Mesenchymal stem cell (in vitro differentiated cells and primary cell): ENCODE results near the gene SLC16A8.
A peak's percentile ranks its signal among the peaks of the same experiment; 100 is the strongest.

Experiments used
- DNase-seq: peaks from one replicate; pipeline ENCODE4 v3.0.0-alpha.2; 2013
- H2AFZ ChIP-seq: one replicate; pipeline ENCODE4 v1.6.1; 2013; ENCODE audit warnings: low read depth, mild to moderate bottlenecking, control low read depth, inconsistent platforms, low read length, moderate library complexity
- H2AK5ac ChIP-seq: 2 replicates; pipeline ENCODE4 v1.6.1; 2013; ENCODE audit warnings: low read length, moderate library complexity, mild to moderate bottlenecking, inconsistent platforms; ENCODE audit not compliant: severe bottlenecking
- H2BK120ac ChIP-seq: one replicate; pipeline ENCODE4 v1.6.1; 2013; ENCODE audit warnings: low read depth, mild to moderate bottlenecking, inconsistent platforms, low read length, moderate library complexity
- H2BK12ac ChIP-seq, 2 experiments: one replicate each; pipeline ENCODE4 v1.6.1; 2013; ENCODE audit warnings: inconsistent platforms in 2 of 2, low read length in 2 of 2, mild to moderate bottlenecking in 2 of 2, moderate library complexity in 2 of 2, control low read depth in 1 of 2
- H2BK15ac ChIP-seq: one replicate; pipeline ENCODE4 v1.6.1; 2013; ENCODE audit warnings: mild to moderate bottlenecking, low read depth, inconsistent platforms; ENCODE audit not compliant: poor library complexity, severe bottlenecking
- H2BK5ac ChIP-seq: 2 replicates; pipeline ENCODE4 v1.6.1; 2013; ENCODE audit warnings: low read depth, mild to moderate bottlenecking, low read length, control low read depth, inconsistent platforms; ENCODE audit not compliant: poor library complexity, severe bottlenecking
- H3K14ac ChIP-seq, 2 experiments: one replicate each; pipeline ENCODE4 v1.6.1; 2013; ENCODE audit warnings: inconsistent platforms in 2 of 2, low read length in 2 of 2, control low read depth in 1 of 2, mild to moderate bottlenecking in 1 of 2, moderate library complexity in 1 of 2
- H3K18ac ChIP-seq, 2 experiments: one replicate each; pipeline ENCODE4 v1.6.1; 2013; ENCODE audit warnings: inconsistent platforms in 2 of 2, low read length in 2 of 2, control low read depth in 1 of 2, low read depth in 1 of 2, mild to moderate bottlenecking in 1 of 2
- H3K23ac ChIP-seq, 2 experiments: one replicate each; pipeline ENCODE4 v1.6.1; 2013; ENCODE audit warnings: inconsistent platforms in 2 of 2, low read length in 2 of 2, mild to moderate bottlenecking in 2 of 2, moderate library complexity in 2 of 2, control low read depth in 1 of 2
- H3K27ac ChIP-seq: 2 replicates; pipeline ENCODE4 v1.5.1; 2013; ENCODE audit warnings: mild to moderate bottlenecking, moderate library complexity, low read length, control low read depth, inconsistent platforms; ENCODE audit not compliant: poor library complexity, severe bottlenecking
- H3K27me3 ChIP-seq, 2 experiments: 2 replicates each; pipeline versions ENCODE4 v1.6.1 to v1.7.0; 2013; ENCODE audit warnings: low read length in 2 of 2, mild to moderate bottlenecking in 2 of 2, moderate library complexity in 2 of 2, control low read depth in 1 of 2, inconsistent platforms in 1 of 2; ENCODE audit not compliant: control insufficient read depth in 1 of 2, insufficient read depth in 1 of 2
- H3K36me3 ChIP-seq, 2 experiments: 2 replicates each; pipeline versions ENCODE4 v1.6.1 to v1.7.0; 2013; ENCODE audit warnings: low read length in 2 of 2, control low read depth in 1 of 2, inconsistent platforms in 1 of 2, low read depth in 1 of 2, mild to moderate bottlenecking in 1 of 2; ENCODE audit not compliant: insufficient read depth in 2 of 2, control insufficient read depth in 1 of 2
- H3K4ac ChIP-seq, 2 experiments: one replicate each; pipeline ENCODE4 v1.6.1; 2013; ENCODE audit warnings: inconsistent platforms in 2 of 2, low read length in 2 of 2, mild to moderate bottlenecking in 2 of 2, moderate library complexity in 2 of 2, control low read depth in 1 of 2, low read depth in 1 of 2
- H3K4me1 ChIP-seq: 2 replicates; pipeline ENCODE4 v1.6.1; 2013; ENCODE audit warnings: low read depth, low read length, control low read depth; ENCODE audit not compliant: control insufficient read depth, insufficient read depth
- H3K4me2 ChIP-seq: 2 replicates; pipeline ENCODE4 v1.6.1; 2013; ENCODE audit warnings: low read length, mild to moderate bottlenecking, inconsistent platforms; ENCODE audit not compliant: poor library complexity, severe bottlenecking
- H3K4me3 ChIP-seq, 2 experiments: 2 replicates each; pipeline versions ENCODE4 v1.5.1 to v1.7.0; 2013; ENCODE audit warnings: low read length in 2 of 2, mild to moderate bottlenecking in 2 of 2, control low read depth in 1 of 2, low read depth in 1 of 2; ENCODE audit not compliant: insufficient read depth in 1 of 2
- H3K79me1 ChIP-seq: replicated peaks from 2 replicates; pipeline ENCODE4 v1.6.1; 2013; ENCODE audit warnings: mild to moderate bottlenecking, control low read depth, low read length, inconsistent platforms; ENCODE audit not compliant: poor library complexity, severe bottlenecking
- H3K9ac ChIP-seq: 2 replicates; pipeline ENCODE4 v1.7.0; 2013; ENCODE audit warnings: mild to moderate bottlenecking, low read length, moderate library complexity
- H3K9me3 ChIP-seq: 2 replicates; pipeline ENCODE4 v1.7.0; 2013; ENCODE audit warnings: mild to moderate bottlenecking, low read length; ENCODE audit not compliant: control insufficient read depth
- H4K8ac ChIP-seq: one replicate; pipeline ENCODE4 v1.6.1; 2013; ENCODE audit warnings: inconsistent platforms, mild to moderate bottlenecking, low read length, moderate library complexity
- H4K91ac ChIP-seq: one replicate; pipeline ENCODE4 v1.6.1; 2013; ENCODE audit warnings: mild to moderate bottlenecking, low read length, inconsistent platforms
- WGBS: methylation state at CpG from one replicate; pipeline ENCODE4 v1.1.7; 2013; ENCODE audit warnings: mixed read lengths; 5-methylcytosine and 5-hydroxymethylcytosine counted together

The SLC16A8 gene

DNA sequence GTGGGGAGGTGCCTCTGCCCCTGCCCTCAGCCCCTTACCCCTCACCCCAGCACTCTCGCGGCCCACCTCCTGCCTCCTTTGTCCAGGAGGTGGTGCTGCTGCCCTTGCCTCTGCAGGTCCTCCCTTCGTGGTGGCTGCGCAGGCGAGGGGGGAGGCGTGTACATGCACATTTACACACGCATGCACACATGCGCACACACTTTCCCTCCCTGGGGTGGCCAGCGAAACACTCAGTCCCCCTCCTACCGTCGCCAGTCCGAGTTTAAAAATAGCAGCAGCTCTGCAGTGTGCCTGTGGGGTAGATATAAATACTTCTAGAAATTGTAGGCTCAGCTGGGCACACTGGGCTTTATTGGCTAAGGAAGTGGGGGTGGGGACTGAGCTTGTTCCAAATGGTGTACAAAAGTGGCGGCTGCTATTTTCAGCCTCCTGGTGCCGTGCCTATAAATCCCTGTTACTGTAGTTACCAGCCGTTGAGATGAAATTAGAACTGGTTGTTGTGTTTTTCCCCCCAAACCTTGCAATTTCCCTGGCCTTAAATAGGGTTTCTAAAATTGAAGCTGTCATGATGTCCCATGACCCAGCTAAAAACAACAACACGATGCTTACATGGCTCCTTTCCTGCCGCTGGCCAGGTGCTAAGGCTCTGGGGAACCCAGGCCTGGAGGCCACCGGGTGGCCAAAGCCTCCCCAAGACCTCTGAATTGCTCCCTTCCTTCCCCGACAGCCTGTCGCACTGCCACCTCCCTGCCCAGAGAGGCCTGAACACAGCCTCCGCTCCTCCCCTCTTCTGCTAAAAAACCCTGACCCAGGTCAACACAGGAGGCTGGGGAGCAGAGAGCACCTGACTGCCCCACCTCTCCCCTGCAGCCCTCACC, 14.4 kb downstream of the SLC16A8 start:
- no peak overlapping the region for H2BK12ac ChIP-seq
- WGBS = 87% methylated on average over 21 of the region's 21 CpGs
- H3K9ac ChIP-seq = no peak overlapping the region

DNA sequence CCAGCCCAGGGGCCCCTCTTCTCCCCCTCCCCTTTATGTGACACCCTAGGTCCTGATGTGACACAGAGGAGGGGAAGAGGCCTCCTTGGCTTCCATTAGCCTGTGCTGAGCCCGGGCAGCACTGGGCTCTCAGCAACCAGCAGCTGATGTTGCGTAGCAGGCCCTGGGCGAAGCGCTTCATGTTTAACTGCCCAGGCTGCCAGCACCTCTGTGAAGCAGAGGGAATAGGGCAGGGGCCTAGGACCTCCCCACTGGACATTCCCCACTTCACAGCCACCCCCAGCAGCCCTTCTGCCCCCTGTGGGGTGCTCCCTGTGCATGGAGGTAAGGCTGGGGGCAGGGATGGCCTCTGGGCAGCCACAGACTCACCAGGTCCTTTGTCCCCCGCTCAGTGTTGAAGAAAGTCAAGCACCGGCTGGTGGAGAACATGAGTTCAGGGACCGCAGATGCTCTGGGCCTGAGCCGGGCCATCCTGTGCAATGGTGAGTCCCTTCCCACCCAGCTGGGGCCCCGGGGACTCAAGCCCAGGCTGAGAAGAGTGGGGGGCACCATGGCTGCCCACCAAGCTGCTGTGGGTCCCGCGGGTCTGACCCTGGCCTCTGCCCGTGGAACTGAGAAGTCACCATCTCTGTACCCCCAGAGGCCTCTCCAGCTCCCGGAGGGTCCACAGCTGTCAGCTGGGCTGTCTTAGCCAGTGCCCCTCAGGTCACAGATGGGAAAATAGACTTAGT, 15.2 kb downstream of the SLC16A8 start:
- H3K27me3 ChIP-seq = no peaks in the 10 kb centered on the region
- no peak overlapping the region for H3K4me2 ChIP-seq
- no peaks in the 10 kb centered on the region for H3K79me1 ChIP-seq
- H2AK5ac ChIP-seq = no peak overlapping the region
- H3K18ac ChIP-seq = no peak overlapping the region
- no peak overlapping the region for H3K23ac ChIP-seq
- H3K9ac ChIP-seq = no peak overlapping the region
- H2BK15ac ChIP-seq = peak overlapping the region; percentile 44
- no peak overlapping the region for H2AFZ ChIP-seq
- H4K91ac ChIP-seq = no peak overlapping the region
- WGBS = 93% methylated on average over 13 of the region's 13 CpGs
- no peak overlapping the region for H2BK120ac ChIP-seq
- no peak for DNase-seq
- H2BK12ac ChIP-seq = no peak overlapping the region
- no peak overlapping the region for H3K4ac ChIP-seq
- no peak overlapping the region for H3K14ac ChIP-seq
- H3K4me3 ChIP-seq = no peak overlapping the region
- no peak overlapping the region for H3K27ac ChIP-seq
- H4K8ac ChIP-seq = no peak overlapping the region
- peaks cover 12 to 96% of the 10 kb centered on the region in 2 experiments for H3K36me3 ChIP-seq
- H2BK5ac ChIP-seq = no peak overlapping the region
- no peaks in the 10 kb centered on the region for H3K4me1 ChIP-seq
- H3K9me3 ChIP-seq = no peaks in the 10 kb centered on the region

More for the DNA sequence above, 14.4 kb downstream of the SLC16A8 start:
- Histone ChIP-seq H2BK120ac (no peak overlapping the region), H3K79me1 (no peaks in the 10 kb centered on the region), H3K4ac (no peak overlapping the region), H2BK5ac (no peak overlapping the region), H4K91ac (no peak overlapping the region), H2BK15ac (no peak overlapping the region), H3K23ac (no peak overlapping the region), H3K14ac (no peak overlapping the region), H3K9me3 (no peaks in the 10 kb centered on the region), H3K18ac (no peak overlapping the region), H3K27ac (no peak overlapping the region), H3K4me3 (no peak overlapping the region), H4K8ac (no peak overlapping the region), H2AK5ac (no peak overlapping the region), H3K36me3 (peaks cover 12 to 97% of the 10 kb centered on the region in 2 experiments), H3K27me3 (no peaks in the 10 kb centered on the region), H2AFZ (no peak overlapping the region), H3K4me2 (no peak overlapping the region), H3K4me1 (no peaks in the 10 kb centered on the region)
- DNase-seq = peak; percentile 19

DNA sequence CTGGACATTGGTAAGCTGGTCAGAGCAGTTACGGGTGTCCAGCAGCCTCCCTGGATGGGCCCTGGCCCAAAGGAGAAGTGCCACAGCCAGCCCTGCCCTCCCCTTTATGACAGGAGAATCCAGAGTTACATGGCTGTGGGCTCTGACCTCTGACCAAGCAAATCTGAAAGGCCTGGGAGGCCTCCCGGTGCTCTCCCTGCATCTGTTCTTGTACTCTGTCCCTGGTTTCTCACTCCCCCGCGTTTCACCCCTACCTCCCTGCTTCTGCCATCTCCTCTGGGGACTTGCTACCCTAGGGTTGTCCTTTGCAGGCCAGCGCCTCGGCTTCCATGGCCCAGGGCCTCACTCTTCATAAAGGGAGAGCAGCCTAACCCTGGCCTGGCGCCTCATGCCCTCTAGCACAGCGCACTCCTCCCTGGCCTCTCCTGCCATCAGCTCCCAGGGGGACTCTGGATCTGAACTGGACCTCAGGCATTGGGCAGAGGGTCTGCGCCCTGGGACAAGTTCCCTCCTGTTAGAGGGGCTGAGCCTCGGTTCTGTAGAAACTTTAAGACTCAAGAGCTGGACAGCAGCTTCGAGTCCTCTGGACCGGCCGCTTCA, 16.1 kb downstream of the SLC16A8 start:
- no peak overlapping the region for H3K9ac ChIP-seq
- H2BK5ac ChIP-seq = no peak overlapping the region
- H3K27ac ChIP-seq = no peak overlapping the region
- no peak overlapping the region for H2AK5ac ChIP-seq
- no peak overlapping the region for H2AFZ ChIP-seq
- H2BK12ac ChIP-seq = no peak overlapping the region
- H2BK120ac ChIP-seq = no peak overlapping the region
- no peaks in the 10 kb centered on the region for H3K9me3 ChIP-seq
- no peak overlapping the region for H2BK15ac ChIP-seq
- H3K4me1 ChIP-seq = no peaks in the 10 kb centered on the region
- no peak overlapping the region for H3K4ac ChIP-seq
- H3K36me3 ChIP-seq = peaks cover 12 to 90% of the 10 kb centered on the region in 2 experiments
- H3K14ac ChIP-seq = no peak overlapping the region
- H3K27me3 ChIP-seq = no peaks in the 10 kb centered on the region
- H3K23ac ChIP-seq = no peak overlapping the region
- H3K79me1 ChIP-seq = no peaks in the 10 kb centered on the region
- no peak overlapping the region for H4K8ac ChIP-seq
- no peak overlapping the region for H3K18ac ChIP-seq
- H4K91ac ChIP-seq = no peak overlapping the region
- H3K4me3 ChIP-seq = no peak overlapping the region
- no peak for DNase-seq
- 91% methylated on average over 13 of the region's 13 CpGs for WGBS
- no peak overlapping the region for H3K4me2 ChIP-seq

GRCh38 chr22:38067028-38067415, 17.0 kb downstream of the SLC16A8 start:
- Histone ChIP-seq H3K4me3 (no peak overlapping the region), H4K8ac (peak overlapping the region; percentile 5), H2BK12ac (no peak overlapping the region), H3K79me1 (peaks cover 1% of the 10 kb centered on the region), H3K4me2 (no peak overlapping the region), H3K27me3 (no peaks in the 10 kb centered on the region), H3K27ac (no peak overlapping the region), H2AFZ (no peak overlapping the region), H2BK15ac (no peak overlapping the region), H3K14ac (no peak overlapping the region), H2BK120ac (no peak overlapping the region), H3K9me3 (no peaks in the 10 kb centered on the region), H3K9ac (no peak overlapping the region), H3K4ac (no peak overlapping the region), H3K23ac (no peak overlapping the region), H2BK5ac (no peak overlapping the region), H3K4me1 (no peaks in the 10 kb centered on the region), H4K91ac (no peak overlapping the region), H2AK5ac (no peak overlapping the region), H3K18ac (no peak overlapping the region), H3K36me3 (peaks cover 12 to 83% of the 10 kb centered on the region in 2 experiments)
- no peak for DNase-seq
- 96% methylated on average over 8 of the region's 8 CpGs for WGBS
